ENCODE measurements around the gene PGAM2. TPM values are rescaled to one million over a fixed set of nuclear protein-coding genes. Genes with fewer than 3 reads are reported as not detected.
A peak's percentile ranks its signal among the peaks of the same experiment; 100 is the strongest.
"Not testable (repeated sequence)": the region's sequence is repeated elsewhere in the genome, so short reads cannot be mapped to it uniquely, and the experiment has no call there.

PGAM2 gene
- total RNA-seq, 1 experiment from 2014 or later, result 0.13 TPM

DNA sequence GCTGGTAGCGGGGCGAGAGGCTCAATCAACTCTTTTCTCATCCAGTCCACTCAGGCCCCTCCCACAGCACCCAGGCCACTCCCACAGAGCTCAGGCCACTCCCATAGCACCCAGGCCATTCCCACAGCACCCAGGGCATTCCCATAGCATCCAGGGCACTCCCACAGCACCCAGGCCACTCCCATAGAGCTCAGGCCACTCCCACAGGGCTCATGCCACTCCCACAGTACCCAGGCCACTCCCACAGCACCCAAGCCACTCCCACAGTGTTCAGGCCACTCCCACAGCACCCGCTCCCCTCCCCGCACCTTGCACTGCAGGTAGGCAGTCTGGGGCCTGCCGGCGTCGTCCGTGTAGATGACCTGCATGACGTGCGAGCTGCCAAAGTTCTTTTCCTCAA lies 29.0 kb downstream of the PGAM2 start:
- not testable (repeated sequence) for H3K9me3 ChIP-seq (replicated peaks); H3K4me1 ChIP-seq (replicated peaks); H3K4me3 ChIP-seq; H3K27ac ChIP-seq; H3K27me3 ChIP-seq (replicated peaks); H3K36me3 ChIP-seq; DNase-seq (ENCODE audit: low read depth in 1 of 2, low spot score in 2 of 2)

DNA sequence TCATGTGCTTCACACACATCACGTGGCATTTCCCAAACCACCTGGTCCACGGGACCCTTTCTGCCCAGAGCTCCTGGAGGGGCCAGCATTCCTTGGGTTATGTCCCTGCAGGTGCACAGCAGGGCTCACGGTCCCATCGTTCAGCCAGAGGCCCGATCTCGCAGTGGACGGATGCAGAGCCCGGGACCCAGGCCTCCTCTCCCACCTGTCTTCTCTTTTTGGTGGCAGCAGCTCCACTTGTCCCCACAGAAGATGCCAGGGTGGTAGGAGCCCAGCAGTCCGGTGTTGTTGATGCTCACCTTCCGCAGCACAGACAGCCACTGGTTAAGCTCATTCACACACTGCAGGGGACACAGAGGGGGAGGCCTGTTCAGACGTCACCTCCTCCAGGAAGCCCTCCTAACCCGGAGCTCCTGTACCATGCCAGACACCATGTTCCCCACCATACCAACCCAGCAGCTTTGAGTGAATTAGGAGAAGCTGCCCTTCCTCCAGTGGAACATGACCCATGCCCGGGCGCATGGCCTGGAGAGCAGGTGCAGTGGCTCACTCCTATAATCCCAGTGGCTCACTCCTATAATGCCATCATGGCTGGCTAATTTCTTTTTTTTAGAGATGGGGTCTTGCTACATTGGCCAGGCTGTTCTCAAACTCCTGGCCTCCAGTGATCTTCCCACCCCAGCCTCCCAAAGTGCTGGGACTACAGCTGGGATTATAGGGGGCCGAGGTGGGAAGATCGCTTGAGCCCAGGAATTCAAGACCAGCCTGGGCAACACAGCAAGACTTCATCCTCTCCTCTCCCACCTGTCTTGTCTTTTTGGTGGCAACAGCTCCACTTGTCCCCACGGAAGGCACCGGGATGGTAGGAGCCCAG lies 31.2 kb downstream of the PGAM2 start:
- H3K36me3 ChIP-seq; H3K27ac ChIP-seq; DNase-seq (ENCODE audit: low read depth in 1 of 2, low spot score in 2 of 2); H3K27me3 ChIP-seq (replicated peaks); H3K4me1 ChIP-seq (replicated peaks); H3K9me3 ChIP-seq (replicated peaks); H3K4me3 ChIP-seq: not testable (repeated sequence)

DNA sequence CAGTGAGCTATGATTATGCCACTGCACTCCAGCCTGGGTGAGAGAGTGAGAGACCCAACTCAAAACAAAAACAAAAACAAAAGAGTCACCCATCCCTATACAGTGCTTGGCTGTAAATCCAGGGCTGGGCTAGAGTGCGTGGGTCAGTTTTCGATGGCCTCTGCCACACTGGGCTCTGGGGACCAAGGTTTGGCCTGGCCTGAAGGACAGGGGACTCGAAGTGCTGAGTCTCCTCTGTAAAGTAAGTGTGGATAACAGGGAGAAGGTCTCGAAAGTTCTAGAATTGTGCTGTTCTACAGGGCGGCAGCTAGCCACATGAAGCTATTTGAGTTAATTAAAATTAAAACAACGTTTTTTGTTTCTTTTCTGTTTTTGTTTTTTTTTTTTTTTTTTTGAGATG lies 33.3 kb downstream of the PGAM2 start:
- H3K27me3 ChIP-seq (replicated peaks); H3K36me3 ChIP-seq; H3K27ac ChIP-seq: not testable (repeated sequence)

DNA sequence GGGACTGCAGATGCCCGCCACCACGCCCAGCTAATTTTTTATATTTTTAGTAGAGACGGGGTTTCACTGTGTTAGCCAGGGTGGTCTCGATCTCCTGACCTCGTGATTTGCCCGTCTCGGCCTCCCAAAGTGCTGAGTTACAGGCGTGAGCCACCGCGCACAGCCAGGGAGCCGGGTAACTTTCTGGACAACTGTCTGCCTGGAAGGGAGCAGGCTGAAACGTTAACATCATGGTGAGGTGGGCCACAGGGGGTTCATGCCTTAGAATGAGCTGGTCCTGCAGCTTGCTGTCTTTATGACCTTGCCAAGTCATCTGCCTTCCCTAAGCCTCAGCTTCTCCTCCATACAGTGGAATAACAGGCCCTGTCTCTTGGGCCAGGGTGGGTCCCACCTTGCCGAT lies 34.0 kb downstream of the PGAM2 start:
- H3K4me1 ChIP-seq (replicated peaks); H3K27ac ChIP-seq; H3K27me3 ChIP-seq (replicated peaks); H3K36me3 ChIP-seq; DNase-seq (ENCODE audit: low read depth in 1 of 2, low spot score in 2 of 2); H3K4me3 ChIP-seq; H3K9me3 ChIP-seq (replicated peaks): not testable (repeated sequence)

More for the DNA sequence above, 33.3 kb downstream of the PGAM2 start:
- not testable (repeated sequence) for H3K4me3 ChIP-seq; H3K4me1 ChIP-seq (replicated peaks); H3K9me3 ChIP-seq (replicated peaks); DNase-seq (ENCODE audit: low read depth in 1 of 2, low spot score in 2 of 2)

DNA sequence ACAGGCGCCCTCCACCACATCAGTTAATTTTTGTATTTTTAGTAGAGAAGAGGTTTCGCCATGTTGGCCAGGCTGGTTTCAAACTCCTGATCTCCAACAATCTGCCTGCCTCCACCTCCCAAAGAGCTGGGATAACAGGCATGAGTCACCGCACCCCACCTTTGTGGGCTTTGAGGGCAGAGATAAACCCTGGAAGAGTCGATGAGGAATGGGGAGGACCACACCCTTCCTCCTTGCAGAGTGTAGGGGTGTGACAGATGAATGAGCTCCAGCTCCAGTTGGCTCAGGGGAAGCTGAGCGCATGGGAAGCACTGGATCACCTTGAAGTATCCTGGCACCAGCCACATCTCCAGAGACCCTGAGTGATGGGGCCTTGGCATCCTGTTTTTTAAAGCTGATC lies 35.3 kb downstream of the PGAM2 start:
- not testable (repeated sequence) for H3K9me3 ChIP-seq (replicated peaks); H3K4me1 ChIP-seq (replicated peaks); H3K36me3 ChIP-seq; H3K27me3 ChIP-seq (replicated peaks); DNase-seq (ENCODE audit: low read depth in 1 of 2, low spot score in 2 of 2); H3K27ac ChIP-seq; H3K4me3 ChIP-seq

DNA sequence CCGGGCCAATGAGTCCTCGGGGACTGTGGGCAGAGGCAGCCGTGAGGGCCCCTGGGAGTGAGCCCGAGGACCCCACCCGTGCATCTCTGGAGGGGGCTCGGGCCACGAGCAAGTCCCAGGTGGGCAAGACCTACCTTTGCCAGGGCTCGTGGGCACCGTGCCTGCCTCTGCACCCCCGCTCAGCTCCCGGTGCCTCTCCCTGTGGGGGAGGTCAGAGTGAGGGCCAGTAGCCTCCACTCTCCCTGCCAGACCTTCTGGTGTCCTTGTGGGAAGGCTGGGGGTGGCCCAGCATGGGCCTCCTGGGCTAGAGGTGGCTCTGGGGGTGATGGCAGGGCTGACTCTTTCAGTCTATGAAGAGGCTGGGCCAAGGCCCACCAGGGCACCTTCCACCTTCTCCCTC lies 35.9 kb downstream of the PGAM2 start:
- H3K4me1 ChIP-seq (replicated peaks); H3K36me3 ChIP-seq; H3K4me3 ChIP-seq; H3K27ac ChIP-seq; H3K27me3 ChIP-seq (replicated peaks); DNase-seq (ENCODE audit: low read depth in 1 of 2, low spot score in 2 of 2); H3K9me3 ChIP-seq (replicated peaks): not testable (repeated sequence)

DNA sequence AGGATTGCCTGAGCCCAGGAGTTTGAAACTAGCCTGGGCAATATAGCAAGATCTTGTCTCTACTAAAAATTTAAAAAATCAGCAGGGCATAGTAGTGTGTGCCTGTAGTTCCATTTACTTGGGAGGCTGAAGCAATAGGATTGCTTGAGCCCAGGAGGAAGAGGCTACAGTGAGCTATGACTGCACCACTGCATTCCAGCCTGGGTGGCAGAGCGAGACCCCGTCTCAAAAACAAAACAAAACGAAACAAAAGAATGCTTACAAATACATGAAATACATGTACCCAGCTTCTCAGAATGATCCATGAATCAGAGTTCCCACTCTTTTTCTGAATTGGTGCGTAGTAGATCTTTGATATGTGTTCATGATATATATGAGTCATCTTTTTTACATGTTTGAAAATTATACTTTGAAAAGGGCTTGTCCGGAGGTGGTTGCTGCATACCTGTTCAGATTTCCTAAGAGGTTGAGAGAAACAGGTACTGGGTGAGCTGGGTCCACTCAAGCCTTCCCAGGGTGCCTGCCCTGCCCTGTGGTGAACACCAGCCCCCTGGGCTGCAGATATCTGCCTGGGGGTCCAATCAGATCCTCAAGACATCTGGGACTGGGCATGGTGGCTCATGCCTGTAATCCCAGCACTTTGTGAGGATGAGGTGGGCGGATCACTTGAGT lies 42.4 kb downstream of the PGAM2 start:
- not testable (repeated sequence) for H3K27ac ChIP-seq; H3K27me3 ChIP-seq (replicated peaks); H3K36me3 ChIP-seq; H3K4me3 ChIP-seq; H3K4me1 ChIP-seq (replicated peaks); DNase-seq (ENCODE audit: low read depth in 1 of 2, low spot score in 2 of 2); H3K9me3 ChIP-seq (replicated peaks)

DNA sequence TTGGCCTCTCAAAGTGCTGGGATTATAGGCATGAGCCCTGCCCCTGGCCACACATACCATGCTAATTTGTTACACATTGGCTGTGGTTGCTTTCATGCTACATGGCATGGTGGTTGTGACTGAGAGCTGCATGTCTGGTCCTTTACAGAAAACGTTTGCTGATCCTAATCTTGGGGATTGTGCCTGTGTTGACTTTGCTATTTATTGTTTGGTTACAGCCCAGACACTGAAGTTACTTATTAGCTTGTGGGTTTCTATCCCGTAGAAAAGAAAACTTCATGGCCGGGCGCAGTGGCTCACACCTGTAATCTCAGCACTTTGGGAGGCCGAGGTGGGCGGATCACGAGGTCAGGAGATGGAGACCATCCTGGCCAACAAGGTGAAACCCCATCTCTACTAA lies 43.3 kb downstream of the PGAM2 start:
- not testable (repeated sequence) for H3K27me3 ChIP-seq (replicated peaks); H3K4me1 ChIP-seq (replicated peaks); H3K27ac ChIP-seq

DNA sequence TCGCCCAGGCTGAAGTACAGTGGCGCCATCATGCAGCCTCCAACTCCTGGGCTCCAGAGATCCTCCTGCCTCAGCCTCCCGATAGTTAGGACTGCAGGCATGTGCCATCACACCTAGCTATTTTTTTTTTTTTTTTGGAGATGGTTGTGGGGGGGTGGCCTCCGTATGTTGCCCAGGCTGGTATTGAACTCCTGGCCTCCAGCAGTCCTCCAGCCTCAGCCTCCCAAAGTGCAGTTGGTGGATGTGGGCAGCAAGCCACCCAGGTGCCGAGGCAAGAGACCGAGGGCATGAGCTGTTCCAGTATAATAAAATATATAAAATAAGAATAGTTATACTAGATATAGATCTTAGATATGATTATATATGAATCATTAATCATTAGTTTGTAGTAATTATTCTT lies 45.5 kb downstream of the PGAM2 start:
- H3K4me3 ChIP-seq; H3K36me3 ChIP-seq; DNase-seq (ENCODE audit: low read depth in 1 of 2, low spot score in 2 of 2); H3K27me3 ChIP-seq (replicated peaks); H3K9me3 ChIP-seq (replicated peaks); H3K4me1 ChIP-seq (replicated peaks); H3K27ac ChIP-seq: not testable (repeated sequence)

More for the DNA sequence above, 43.3 kb downstream of the PGAM2 start:
- not testable (repeated sequence) for H3K4me3 ChIP-seq; DNase-seq (ENCODE audit: low read depth in 1 of 2, low spot score in 2 of 2); H3K9me3 ChIP-seq (replicated peaks); H3K36me3 ChIP-seq

DNA sequence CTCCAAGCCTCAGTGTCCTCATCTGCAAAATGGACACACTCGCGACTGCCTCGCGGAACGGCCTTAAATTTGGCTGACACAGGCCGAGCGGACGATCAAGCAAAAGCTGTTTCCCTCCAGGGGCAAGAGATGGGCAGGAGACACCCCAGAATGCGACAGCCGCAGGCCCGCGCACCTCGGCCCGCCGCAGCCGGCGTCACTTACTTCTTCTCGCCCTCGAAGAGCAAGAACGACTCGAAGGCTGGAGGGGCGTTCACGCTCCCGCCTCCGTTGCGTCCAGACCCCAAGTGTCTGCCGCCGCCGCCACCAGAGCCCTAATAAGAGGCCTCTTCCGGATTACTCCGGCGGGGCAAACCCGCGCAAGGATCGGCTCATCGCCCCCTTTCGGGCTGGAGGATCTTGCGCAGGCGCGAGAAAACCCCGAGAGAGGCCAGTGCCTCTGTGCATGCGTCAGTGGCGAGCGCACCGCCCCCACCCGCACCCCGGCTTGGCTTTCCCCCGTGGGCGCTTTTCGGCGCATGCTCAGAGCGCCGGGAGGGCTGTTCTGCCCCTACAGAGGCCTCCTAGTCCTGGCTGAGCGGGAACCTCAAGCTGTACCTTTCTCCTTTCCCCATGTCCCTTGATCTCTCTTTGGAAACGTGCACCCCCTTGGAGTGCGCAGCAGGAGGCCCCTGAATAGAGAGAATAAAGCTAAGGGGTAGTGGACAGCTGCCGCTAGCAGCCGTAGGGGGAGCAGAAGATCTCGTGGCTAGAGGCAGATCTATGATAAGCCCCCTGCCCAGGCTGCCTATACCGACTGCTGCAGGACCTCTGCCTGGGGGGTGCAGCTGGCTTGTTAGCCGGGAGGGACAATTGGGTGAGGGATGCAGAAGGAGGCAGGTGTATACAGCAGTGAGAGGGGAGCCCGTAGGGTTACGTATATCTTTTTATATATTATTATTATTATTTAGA lies 46.2 kb downstream of the PGAM2 start:
- H3K9me3 ChIP-seq (replicated peaks); H3K36me3 ChIP-seq; H3K27ac ChIP-seq; H3K27me3 ChIP-seq (replicated peaks); H3K4me1 ChIP-seq (replicated peaks): not testable (repeated sequence)
- peak; percentile 95 to 98 for DNase-seq (ENCODE audit: low read depth in 1 of 2, low spot score in 2 of 2)
- peak overlapping the region; percentile 52 for H3K4me3 ChIP-seq

DNA sequence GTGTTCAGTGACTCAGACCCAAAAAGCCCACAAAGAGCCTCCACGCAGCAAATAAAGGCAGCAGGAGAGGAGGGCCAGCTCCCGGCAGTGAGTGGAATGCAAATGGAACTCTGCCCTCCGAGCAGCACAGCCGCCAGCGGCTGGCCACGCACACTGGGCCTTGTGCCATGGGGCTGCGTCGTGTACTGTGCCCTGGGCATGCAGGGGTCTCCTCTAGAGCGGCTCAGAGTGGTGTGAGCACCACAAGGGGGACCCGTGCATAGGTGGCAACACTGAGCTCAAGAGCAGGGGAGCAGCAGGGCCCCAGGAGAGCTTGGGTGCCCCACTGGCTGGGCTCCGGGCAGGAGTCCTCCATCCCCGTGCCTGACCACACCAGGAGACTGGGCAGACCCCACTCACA lies 50.3 kb downstream of the PGAM2 start:
- H3K9me3 ChIP-seq (replicated peaks); H3K36me3 ChIP-seq; H3K27ac ChIP-seq; H3K4me3 ChIP-seq; DNase-seq (ENCODE audit: low read depth in 1 of 2, low spot score in 2 of 2); H3K27me3 ChIP-seq (replicated peaks); H3K4me1 ChIP-seq (replicated peaks): not testable (repeated sequence)

Data from SJSA1 (cell line).